GM21526 (cell line): ENCODE results near the gene EEF1AKMT4.
A peak's percentile ranks its signal among the peaks of the same experiment; 100 is the strongest.

Source experiments
- ATAC-seq: cut with Tn5 transposase; IDR thresholded peaks from one replicate; pipeline ENCODE4 v1.9.1; 2021; ENCODE audit warnings: moderate library complexity; ENCODE audit not compliant: unreplicated experiment, low FRiP score

The EEF1AKMT4 gene

GRCh38 chr3:184249412-184250166, at the start of gene EEF1AKMT4:
Gene EEF1AKMT4, plus strand, starts transcription at chr3:184249672. Its CDS starts 23 bp downstream, at chr3:184249695.
- ATAC-seq: peak; percentile 82

GRCh38 chr3:184200825-184201224, 48.6 kb upstream of the EEF1AKMT4 start:
- ATAC-seq: no peak

GRCh38 chr3:184203526-184203925, 45.9 kb upstream of the EEF1AKMT4 start:
- ATAC-seq: no peak

- ATAC-seq: no peak
Observed at GRCh38 chr3:184209146-184209923, 40.1 kb upstream of the EEF1AKMT4 start.

- ATAC-seq: no peak
Observed at GRCh38 chr3:184211297-184211696, 38.2 kb upstream of the EEF1AKMT4 start.

GRCh38 chr3:184211718-184212117, 37.8 kb upstream of the EEF1AKMT4 start:
- ATAC-seq: no peak

- ATAC-seq: no peak
Observed at GRCh38 chr3:184218814-184219213, 30.7 kb upstream of the EEF1AKMT4 start.

GRCh38 chr3:184222521-184222920, 27.0 kb upstream of the EEF1AKMT4 start:
- ATAC-seq: no peak

GRCh38 chr3:184223946-184224345, 25.5 kb upstream of the EEF1AKMT4 start:
- ATAC-seq: no peak

GRCh38 chr3:184227481-184227935, 22.0 kb upstream of the EEF1AKMT4 start:
- no peak for ATAC-seq

GRCh38 chr3:184228376-184229137, 20.9 kb upstream of the EEF1AKMT4 start:
- no peak for ATAC-seq

- peak; percentile 78 for ATAC-seq
Observed at GRCh38 chr3:184229394-184230080, 19.9 kb upstream of the EEF1AKMT4 start, which contains the start of gene VWA5B2. Gene VWA5B2, plus strand, starts transcription at chr3:184229585. Its CDS starts 944 bp downstream, at chr3:184230529.

GRCh38 chr3:184230081-184230602, 19.3 kb upstream of the EEF1AKMT4 start:
- no peak for ATAC-seq

GRCh38 chr3:184230603-184231528, 18.6 kb upstream of the EEF1AKMT4 start:
- no peak for ATAC-seq

GRCh38 chr3:184231671-184232070, 17.8 kb upstream of the EEF1AKMT4 start:
- ATAC-seq: no peak

- ATAC-seq: no peak
Observed at GRCh38 chr3:184233127-184233843, 16.2 kb upstream of the EEF1AKMT4 start.

- ATAC-seq: no peak
Observed at GRCh38 chr3:184234224-184234623, 15.2 kb upstream of the EEF1AKMT4 start.

GRCh38 chr3:184234671-184235380, 14.6 kb upstream of the EEF1AKMT4 start:
- ATAC-seq: no peak
